ENCODE results near the gene ALDH1A1. TPM values are rescaled to one million over a fixed set of nuclear protein-coding genes. Genes with fewer than 3 reads are reported as not detected.

Gene ALDH1A1
- total RNA-seq, 1 experiment from 2014 or later = not detected

GRCh38 chr9:72895122-72895521 is 57.7 kb downstream of the ALDH1A1 start:
- ChIA-PET POLR2A (ENCODE audit: unreplicated experiment) (no interaction called here), CTCF (no interaction called here)
- Histone ChIP-seq H4K20me1 (ENCODE audit: low read length) (no peaks in the 10 kb centered on the region), H3K4me2 (ENCODE audit: low read length) (no peak overlapping the region), H2AFZ (ENCODE audit: low read length) (no peak overlapping the region), H3K9me2 (replicated peaks; ENCODE audit: low read length) (no peaks in the 10 kb centered on the region), H3K9ac (ENCODE audit: low read length) (no peak overlapping the region), H3K27ac (ENCODE audit: low read length) (no peak overlapping the region), H3K79me2 (ENCODE audit: low read length) (no peaks in the 10 kb centered on the region), H3K27me3 (ENCODE audit: low read length) (peaks cover 24% of the 10 kb centered on the region), H3K4me3 (ENCODE audit: low read length) (no peak overlapping the region), H3K9me3 (ENCODE audit: low read length) (no peaks in the 10 kb centered on the region), H3F3A (ENCODE audit: low read length, unreplicated experiment) (no peaks in the 10 kb centered on the region), H3K4me1 (ENCODE audit: insufficient read depth, low read length) (no peaks in the 10 kb centered on the region), H3K36me3 (ENCODE audit: low read depth, low read length) (no peaks in the 10 kb centered on the region)
- intact Hi-C loops (cut with micrococcal nuclease) = no loop called here
- no peak for ATAC-seq
- no TSS peak for BruUV-seq (replicated peaks)
- TF ChIP-seq EZH2phosphoT487 (IDR thresholded peaks at IDR 0.05; ENCODE audit: borderline replicate concordance, low read length) (no peak), CTCF (conservative IDR thresholded peaks at IDR 0.05; ENCODE audit: low read depth, low read length) (no peak), EZH2 (IDR thresholded peaks at IDR 0.05; ENCODE audit: low read length, unreplicated experiment) (no peak)
- DNase-seq = no peak

GRCh38 chr9:72894342-72894741 is 58.5 kb downstream of the ALDH1A1 start:
- Histone ChIP-seq H4K20me1 (ENCODE audit: low read length) (no peaks in the 10 kb centered on the region), H3K9me3 (ENCODE audit: low read length) (no peaks in the 10 kb centered on the region), H3F3A (ENCODE audit: low read length, unreplicated experiment) (no peaks in the 10 kb centered on the region), H3K27me3 (ENCODE audit: low read length) (peaks cover 28% of the 10 kb centered on the region), H2AFZ (ENCODE audit: low read length) (no peak overlapping the region), H3K4me1 (ENCODE audit: insufficient read depth, low read length) (no peaks in the 10 kb centered on the region), H3K27ac (ENCODE audit: low read length) (no peak overlapping the region), H3K9ac (ENCODE audit: low read length) (no peak overlapping the region), H3K9me2 (replicated peaks; ENCODE audit: low read length) (no peaks in the 10 kb centered on the region), H3K36me3 (ENCODE audit: low read depth, low read length) (no peaks in the 10 kb centered on the region), H3K4me3 (ENCODE audit: low read length) (no peak overlapping the region), H3K4me2 (ENCODE audit: low read length) (no peak overlapping the region), H3K79me2 (ENCODE audit: low read length) (no peaks in the 10 kb centered on the region)
- intact Hi-C loops (cut with micrococcal nuclease) = no loop called here
- TF ChIP-seq EZH2 (IDR thresholded peaks at IDR 0.05; ENCODE audit: low read length, unreplicated experiment) (no peak), EZH2phosphoT487 (IDR thresholded peaks at IDR 0.05; ENCODE audit: borderline replicate concordance, low read length) (no peak), CTCF (conservative IDR thresholded peaks at IDR 0.05; ENCODE audit: low read depth, low read length) (no peak)
- ChIA-PET CTCF (no interaction called here), POLR2A (ENCODE audit: unreplicated experiment) (no interaction called here)
- ATAC-seq (no peak), DNase-seq (no peak)
- BruUV-seq (replicated peaks) = no TSS peak

- peaks cover 28% of the 10 kb centered on the region for H3K27me3 ChIP-seq (ENCODE audit: low read length)
- no peak for DNase-seq
- POLR2A ChIA-PET (ENCODE audit: unreplicated experiment) = no interaction called here
- H3K4me3 ChIP-seq (ENCODE audit: low read length) = no peak overlapping the region
- CTCF ChIA-PET = no interaction called here
- no peak overlapping the region for H2AFZ ChIP-seq (ENCODE audit: low read length)
- H3F3A ChIP-seq (ENCODE audit: low read length, unreplicated experiment) = no peaks in the 10 kb centered on the region
- no peak overlapping the region for H3K4me2 ChIP-seq (ENCODE audit: low read length)
- H3K27ac ChIP-seq (ENCODE audit: low read length) = no peak overlapping the region
- H3K9me3 ChIP-seq (ENCODE audit: low read length) = no peaks in the 10 kb centered on the region
- H3K36me3 ChIP-seq (ENCODE audit: low read depth, low read length) = no peaks in the 10 kb centered on the region
- no peak for ATAC-seq
- BruUV-seq (replicated peaks) = no TSS peak
- intact Hi-C loops (cut with micrococcal nuclease) = no loop called here
- H3K79me2 ChIP-seq (ENCODE audit: low read length) = no peaks in the 10 kb centered on the region
- no peak overlapping the region for H3K9ac ChIP-seq (ENCODE audit: low read length)
- TF ChIP-seq EZH2phosphoT487 (IDR thresholded peaks at IDR 0.05; ENCODE audit: borderline replicate concordance, low read length) (no peak), EZH2 (IDR thresholded peaks at IDR 0.05; ENCODE audit: low read length, unreplicated experiment) (no peak), CTCF (conservative IDR thresholded peaks at IDR 0.05; ENCODE audit: low read depth, low read length) (no peak)
- H3K4me1 ChIP-seq (ENCODE audit: insufficient read depth, low read length) = no peaks in the 10 kb centered on the region
- no peaks in the 10 kb centered on the region for H3K9me2 ChIP-seq (replicated peaks; ENCODE audit: low read length)
- no peaks in the 10 kb centered on the region for H4K20me1 ChIP-seq (ENCODE audit: low read length)
Observed at GRCh38 chr9:72893437-72893836, 59.4 kb downstream of the ALDH1A1 start.

All from PC-3 (cell line).